Heart right ventricle (tissue), 16 donors: ENCODE measurements around the gene DELE1. TPM values are rescaled to one million over a fixed set of nuclear protein-coding genes. Genes with fewer than 3 reads are reported as not detected.

Source experiments
- ATAC-seq, 8 donors: fragments of 200-7000 bp; cut with Tn5 transposase; one replicate each; pipeline ENCODE4 v1.9.1; 2020; ENCODE audit warnings: mild to moderate bottlenecking in 8 of 8, moderate library complexity in 8 of 8, moderate number of reproducible peaks in 1 of 8
- DNase-seq, 2 donors: peaks; one replicate each; pipeline ENCODE4 v3.0.0-alpha.2; 2020
- H3K27ac ChIP-seq, 10 donors: fragments of 200-600 bp; sonication (generic) in 2 of 10; one replicate each; pipeline versions ENCODE4 v1.5.0 to v1.8.0; 2020 to 2022; ENCODE audit warnings: mild to moderate bottlenecking in 3 of 10
- H3K27me3 ChIP-seq, 7 donors: fragments of 200-600 bp; one replicate each; pipeline ENCODE4 v1.8.0; 2021 to 2022; ENCODE audit warnings: mild to moderate bottlenecking in 2 of 7
- H3K36me3 ChIP-seq, 9 donors: fragments of 200-600 bp; sonication (generic) in 1 of 9; one replicate each; pipeline versions ENCODE4 v1.5.0 to v1.8.0; 2020 to 2022; ENCODE audit warnings: mild to moderate bottlenecking in 2 of 9
- H3K4me1 ChIP-seq, 9 donors: fragments of 200-600 bp; sonication (generic) in 1 of 9; one replicate each; pipeline versions ENCODE4 v1.5.0 to v1.8.0; 2020 to 2022; ENCODE audit warnings: mild to moderate bottlenecking in 4 of 9
- H3K4me3 ChIP-seq, 10 donors: fragments of 200-600 bp; sonication (generic) in 2 of 10; one replicate each; pipeline versions ENCODE4 v1.5.0 to v1.8.0; 2020 to 2022; ENCODE audit warnings: mild to moderate bottlenecking in 7 of 10, moderate library complexity in 2 of 10
- H3K9me3 ChIP-seq, 11 donors: fragments of 200-600 bp in 10 of 11; sonication (generic) in 2 of 11; one replicate each; pipeline versions ENCODE4 v1.5.0 to v1.8.0; 2013 to 2022; ENCODE audit warnings: mild to moderate bottlenecking in 2 of 11, control low read depth in 1 of 11, moderate library complexity in 1 of 11
- WGBS, 2 donors: extraction: QIAGEN DNeasy Blood & Tissue Kit; methylation state at CpG; one replicate each; pipeline ENCODE4 v1.1.7; 2013; ENCODE audit warnings: inconsistent platforms in 1 of 2; 5-methylcytosine and 5-hydroxymethylcytosine counted together
- intact Hi-C, 10 donors: fragments of 100-400 bp; cut with DNase I; formaldehyde crosslinking; loops; one replicate each; pipeline versions ENCODE4 v1.11.1 to v1.14.2; 2022
- polyA plus RNA-seq, 2 donors: library from polyadenylated mRNA; stranded (reverse); fragments of 200-250 nt; gene quantifications; one replicate each; pipeline ENCODE4 v1.2.3, GENCODE V29; 2013
- total RNA-seq, 10 donors: library from RNA; stranded (reverse); fragmentation: NEBNext Ultra II Directional in 3 of 10; extraction: Animal tissue kit (Norgen Biotek cat#: 25700) in 3 of 10; gene quantifications; one replicate each; pipeline versions ENCODE4 v1.2.1 to v1.2.4, GENCODE V29; 2021 to 2023
- TF ChIP-seq, protein P1 (sequence below), 9 donors: fragments of 200-600 bp; sonication (generic) in 2 of 9; IDR thresholded peaks; one replicate each; pipeline versions ENCODE4 v1.5.0 to v1.8.0; 2021 to 2022; ENCODE audit warnings: antibody characterized with exemption in 9 of 9, mild to moderate bottlenecking in 5 of 9, moderate library complexity in 1 of 9
- donor health status: Arrhythmogenic right ventricular cardiomyopathy.
- donor health status: ischemic (EF 13 %, LVEDD 7.1; RV severe dilation, severe dysfunction).
- donor health status: healthy with polysubstance abuse.
- donor health status: DM: no; HTN: yes; CAD: no.
- donor health status: DM: no; HTN: no; CAD: no.
- donor health status: ischemic (EF 25% LVEDD 6.9; RV normal size, moderate dysfunction).
- donor health status: ischemic (EF 25% LVEDD 5.7; RV mildly dilated, moderate dysfunction).
- donor health status: healthy.
- donor health status: DM: yes; HTN: yes; CAD: no.
- donor health status: Ischemic cardiomyopathy.
- donor health status: ischemic (EF 35%, LVEDD 5.7; RV mildly dilated, moderate dysfunction).
- donor health status: nonischemic (EF 11% LVEDD 7.7; RV severe dilation, severe dysfunction).
- donor health status: DM: yes; HTN: yes; CAD: no.
- donor health status: PGD.
- donor health status: ischemic (EF 29% LVEDD 5.4; RV normal size, mild dysfunction).
- donor health status: nonischemic (EF 23%, LVEDD 6.1; RV moderate dilation, normal function).

DELE1 gene
- total and polyA plus RNA-seq, 12 donors: 50.1 to 192 (median 113) TPM

DNA sequence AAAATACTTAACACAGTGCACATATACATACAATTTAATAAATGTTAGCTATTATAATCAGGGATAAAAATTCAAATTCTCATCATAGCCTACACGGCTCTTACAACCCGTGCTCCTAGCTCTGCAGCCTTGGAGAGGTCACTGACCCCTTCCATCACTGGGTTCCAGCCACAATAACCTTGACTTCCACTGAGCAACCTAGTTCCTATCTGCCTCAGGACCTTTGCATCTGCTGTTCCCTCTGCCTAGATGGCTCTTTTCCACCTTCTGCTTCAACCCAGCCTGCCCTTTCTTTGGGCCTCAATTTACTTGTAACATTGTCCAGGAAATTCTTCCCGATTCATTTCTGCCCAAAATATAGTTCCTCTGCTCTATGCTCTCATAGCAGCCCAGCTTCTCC lies 8.9 kb upstream of the DELE1 start:
- H3K4me3 ChIP-seq: no peak overlapping the region
- intact Hi-C loops: loop anchor here in 2 of 10 donors (2.0 to 5.0 kb wide), 2 partner anchors 32 kb away; no protein-coding TSS in a partner anchor
- TF ChIP-seq, protein P1, sequence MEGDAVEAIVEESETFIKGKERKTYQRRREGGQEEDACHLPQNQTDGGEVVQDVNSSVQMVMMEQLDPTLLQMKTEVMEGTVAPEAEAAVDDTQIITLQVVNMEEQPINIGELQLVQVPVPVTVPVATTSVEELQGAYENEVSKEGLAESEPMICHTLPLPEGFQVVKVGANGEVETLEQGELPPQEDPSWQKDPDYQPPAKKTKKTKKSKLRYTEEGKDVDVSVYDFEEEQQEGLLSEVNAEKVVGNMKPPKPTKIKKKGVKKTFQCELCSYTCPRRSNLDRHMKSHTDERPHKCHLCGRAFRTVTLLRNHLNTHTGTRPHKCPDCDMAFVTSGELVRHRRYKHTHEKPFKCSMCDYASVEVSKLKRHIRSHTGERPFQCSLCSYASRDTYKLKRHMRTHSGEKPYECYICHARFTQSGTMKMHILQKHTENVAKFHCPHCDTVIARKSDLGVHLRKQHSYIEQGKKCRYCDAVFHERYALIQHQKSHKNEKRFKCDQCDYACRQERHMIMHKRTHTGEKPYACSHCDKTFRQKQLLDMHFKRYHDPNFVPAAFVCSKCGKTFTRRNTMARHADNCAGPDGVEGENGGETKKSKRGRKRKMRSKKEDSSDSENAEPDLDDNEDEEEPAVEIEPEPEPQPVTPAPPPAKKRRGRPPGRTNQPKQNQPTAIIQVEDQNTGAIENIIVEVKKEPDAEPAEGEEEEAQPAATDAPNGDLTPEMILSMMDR (IDR thresholded peaks at IDR 0.05): no peak

DNA sequence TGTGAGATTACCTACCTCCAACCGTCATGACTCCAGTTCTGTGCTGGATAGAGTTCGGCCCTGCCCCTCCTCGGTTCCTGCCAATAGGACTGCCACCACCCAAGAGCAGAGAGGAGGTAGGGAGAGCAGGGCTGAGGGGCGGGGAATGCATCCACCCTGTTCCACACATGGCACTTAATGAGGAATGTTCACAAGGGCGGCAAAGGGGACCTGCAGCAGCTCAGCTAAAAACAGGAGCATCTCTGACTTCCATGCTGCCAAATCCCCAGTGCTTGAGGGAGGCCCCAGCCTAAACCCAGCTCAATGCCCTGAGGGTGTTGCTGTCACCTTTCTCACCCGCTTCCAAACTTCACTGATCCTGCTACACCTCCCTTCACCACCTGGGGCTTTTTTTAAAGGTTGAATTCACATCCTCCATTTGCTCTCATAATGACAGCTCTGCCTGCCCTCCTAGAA lies 7.8 kb upstream of the DELE1 start:
- Histone ChIP-seq H3K36me3 (no peaks in the 10 kb centered on the region), H3K27me3 (peaks cover 0 to 24% (median 0%) of the 10 kb centered on the region in 7 donors), H3K4me3 (no peak overlapping the region), H3K9me3 (no peaks in the 10 kb centered on the region), H3K27ac (no peak overlapping the region), H3K4me1 (peaks cover 0 to 14% (median 11%) of the 10 kb centered on the region in 9 donors)
- DNase-seq (peak in 1 of 2 donors; percentile 37), ATAC-seq (peak in 7 of 8 donors; percentile 68 to 88 (median 80))
- TF ChIP-seq, protein P1 (IDR thresholded peaks at IDR 0.05): no peak
- intact Hi-C loops: loop anchor here in 2 of 10 donors (2.0 to 5.0 kb wide), 2 partner anchors 33 to 34 kb away; no protein-coding TSS in a partner anchor
- WGBS, 2 donors: 56 to 65% methylated on average over 6 of the region's 6 CpGs

More for the DNA sequence above, 8.9 kb upstream of the DELE1 start:
- ATAC-seq (no peak), DNase-seq (no peak)
- Histone ChIP-seq H3K4me1 (peaks cover 0 to 14% (median 11%) of the 10 kb centered on the region in 9 donors), H3K27me3 (peaks cover 0 to 24% (median 0%) of the 10 kb centered on the region in 7 donors), H3K9me3 (no peaks in the 10 kb centered on the region), H3K36me3 (no peaks in the 10 kb centered on the region), H3K27ac (no peak overlapping the region)
- WGBS, 2 donors: 95 to 98% methylated on average over 3 of the region's 3 CpGs

DNA sequence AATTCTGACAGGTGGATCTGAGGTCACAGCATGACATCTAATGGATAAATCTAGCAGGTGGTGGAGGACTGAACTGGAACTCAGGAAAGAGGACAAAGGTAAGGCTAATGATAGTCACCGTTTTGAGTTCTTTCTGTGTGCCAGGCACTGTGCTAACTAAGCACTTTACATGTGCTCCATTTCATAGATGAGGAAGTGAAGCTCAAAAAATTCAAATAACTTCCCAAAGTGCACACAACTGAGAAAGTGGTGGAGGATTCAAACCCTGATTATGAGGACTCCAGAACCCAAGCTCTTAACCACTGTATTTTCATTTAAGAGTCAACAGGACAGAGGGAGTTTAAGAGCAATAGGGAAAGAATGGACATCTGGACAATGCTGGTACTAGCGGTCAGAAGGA lies 7.1 kb upstream of the DELE1 start:
- WGBS, 2 donors: 75 to 77% methylated on average over 2 of the region's 2 CpGs
- TF ChIP-seq, protein P1 (IDR thresholded peaks at IDR 0.05): no peak
- Histone ChIP-seq H3K4me3 (no peak overlapping the region), H3K27ac (no peak overlapping the region), H3K27me3 (peaks cover 0 to 24% (median 0%) of the 10 kb centered on the region in 7 donors), H3K9me3 (no peaks in the 10 kb centered on the region), H3K36me3 (no peaks in the 10 kb centered on the region), H3K4me1 (peaks cover 0 to 14% (median 11%) of the 10 kb centered on the region in 9 donors)
- ATAC-seq (no peak), DNase-seq (no peak)
- intact Hi-C loops: loop anchor here in 1 of 10 donors (5.0 kb wide), 1 partner anchor 34 kb away; no protein-coding TSS in a partner anchor

GRCh38 chr5:141917760-141918159 lies 5.9 kb upstream of the DELE1 start:
- WGBS, 2 donors: 83 to 88% methylated on average over 5 of the region's 5 CpGs
- no peak for ATAC-seq
- Histone ChIP-seq H3K4me3 (no peak overlapping the region), H3K36me3 (no peaks in the 10 kb centered on the region), H3K9me3 (no peaks in the 10 kb centered on the region), H3K27me3 (peaks cover 0 to 17% (median 0%) of the 10 kb centered on the region in 7 donors), H3K4me1 (peaks cover 0 to 20% (median 15%) of the 10 kb centered on the region in 9 donors), H3K27ac (no peak overlapping the region)
- intact Hi-C loops: loop anchor here in 1 of 10 donors (5.0 kb wide), 1 partner anchor 35 kb away; no protein-coding TSS in a partner anchor
- DNase-seq: no peak
- TF ChIP-seq, protein P1 (IDR thresholded peaks at IDR 0.05): no peak
